ENCODE data around the gene TMPRSS5. TPM values are rescaled to one million over a fixed set of nuclear protein-coding genes. Genes with fewer than 3 reads are reported as not detected.

TMPRSS5 gene
- total RNA-seq, 1 experiment from 2014 or later = 1.5 TPM

DNA sequence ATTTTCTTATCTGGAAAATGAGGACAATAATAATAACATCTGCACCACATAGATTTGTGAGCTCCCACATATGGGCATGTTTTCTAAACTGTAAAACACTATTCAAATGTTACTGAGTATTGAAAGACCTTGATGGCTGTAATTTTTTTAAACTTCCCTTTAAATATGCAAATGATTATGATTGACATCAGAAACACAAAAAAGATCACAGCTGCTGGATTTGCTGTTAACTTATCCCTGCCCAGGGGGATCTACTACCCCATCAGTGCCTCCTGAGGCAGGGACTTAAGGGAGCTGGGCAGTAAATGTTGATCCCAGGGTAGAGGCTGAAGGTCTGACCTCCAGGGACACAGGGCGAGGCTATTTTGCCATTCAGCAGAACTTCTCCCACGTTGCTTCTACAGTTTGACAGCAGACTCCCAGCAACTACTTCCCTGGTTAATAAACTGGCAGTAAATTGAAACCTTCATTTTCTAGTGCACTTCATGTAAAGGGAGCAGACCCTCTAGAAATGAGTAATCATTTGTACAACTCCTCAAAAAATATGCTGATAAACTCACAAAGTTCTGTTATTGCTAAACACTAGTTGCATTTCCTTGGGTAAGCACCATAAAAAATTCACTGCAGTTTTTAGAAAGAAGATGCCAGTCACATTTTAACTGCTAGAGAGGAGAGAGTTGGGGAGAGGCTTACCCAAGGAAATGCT is 20.3 kb downstream of the TMPRSS5 start:
- CTCF ChIA-PET = no interaction called here
- H3K27ac ChIP-seq (ENCODE audit: low read depth, low read length, poor library complexity, severe bottlenecking) = no peak overlapping the region
- no peak for DNase-seq (ENCODE audit: low spot score)
- H3K27me3 ChIP-seq (replicated peaks; ENCODE audit: insufficient read depth, low read depth, low read length, poor library complexity) = no peaks in the 10 kb centered on the region
- H3K9me3 ChIP-seq (ENCODE audit: low read depth, low read length, poor library complexity, severe bottlenecking) = no peaks in the 10 kb centered on the region
- no peaks in the 10 kb centered on the region for H3K36me3 ChIP-seq (ENCODE audit: insufficient read depth, low read length, poor library complexity, severe bottlenecking)
- no peak overlapping the region for H3K4me3 ChIP-seq (ENCODE audit: low read depth, low read length, poor library complexity, severe bottlenecking)
- peaks cover 9% of the 10 kb centered on the region for H3K4me1 ChIP-seq (ENCODE audit: insufficient read depth, low read length, poor library complexity, severe bottlenecking)
- intact Hi-C loops (cut with micrococcal nuclease; ENCODE audit: unreplicated experiment) = no loop called here
- POLR2A ChIA-PET (ENCODE audit: low non-redundant PET) = interaction anchor here (0.6 kb wide), 1 partner anchor 112 kb away, joined by 8 read pairs; no protein-coding TSS in a partner anchor
- no peak for TF ChIP-seq EZH2 (IDR thresholded peaks at IDR 0.05; ENCODE audit: borderline replicate concordance, low read depth, low read length, poor library complexity, severe bottlenecking)
- TF ChIP-seq, protein P1, sequence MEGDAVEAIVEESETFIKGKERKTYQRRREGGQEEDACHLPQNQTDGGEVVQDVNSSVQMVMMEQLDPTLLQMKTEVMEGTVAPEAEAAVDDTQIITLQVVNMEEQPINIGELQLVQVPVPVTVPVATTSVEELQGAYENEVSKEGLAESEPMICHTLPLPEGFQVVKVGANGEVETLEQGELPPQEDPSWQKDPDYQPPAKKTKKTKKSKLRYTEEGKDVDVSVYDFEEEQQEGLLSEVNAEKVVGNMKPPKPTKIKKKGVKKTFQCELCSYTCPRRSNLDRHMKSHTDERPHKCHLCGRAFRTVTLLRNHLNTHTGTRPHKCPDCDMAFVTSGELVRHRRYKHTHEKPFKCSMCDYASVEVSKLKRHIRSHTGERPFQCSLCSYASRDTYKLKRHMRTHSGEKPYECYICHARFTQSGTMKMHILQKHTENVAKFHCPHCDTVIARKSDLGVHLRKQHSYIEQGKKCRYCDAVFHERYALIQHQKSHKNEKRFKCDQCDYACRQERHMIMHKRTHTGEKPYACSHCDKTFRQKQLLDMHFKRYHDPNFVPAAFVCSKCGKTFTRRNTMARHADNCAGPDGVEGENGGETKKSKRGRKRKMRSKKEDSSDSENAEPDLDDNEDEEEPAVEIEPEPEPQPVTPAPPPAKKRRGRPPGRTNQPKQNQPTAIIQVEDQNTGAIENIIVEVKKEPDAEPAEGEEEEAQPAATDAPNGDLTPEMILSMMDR (conservative IDR thresholded peaks at IDR 0.05; ENCODE audit: low read depth, low read length) = no peak
- BruUV-seq (replicated peaks) = no TSS peak

DNA sequence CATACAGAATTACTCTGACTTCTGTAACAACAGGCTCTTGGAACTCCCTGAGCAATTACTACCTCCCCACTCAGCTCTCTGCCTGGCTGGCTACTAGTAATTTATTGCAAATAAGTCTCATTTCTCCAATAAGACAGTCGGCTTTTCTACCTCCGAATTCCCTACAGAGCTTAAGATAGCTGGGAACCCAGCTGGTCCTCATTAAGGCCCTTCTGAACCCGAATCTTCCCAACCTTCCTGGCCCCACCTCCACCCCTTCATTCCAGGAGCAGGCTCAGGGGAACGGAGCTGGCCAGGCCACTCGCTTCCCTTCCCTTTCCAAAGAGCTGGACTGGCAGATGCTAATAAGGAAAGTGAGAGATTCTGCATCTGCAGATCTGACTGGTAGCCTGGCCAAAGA is 21.6 kb downstream of the TMPRSS5 start:
- no TSS peak for BruUV-seq (replicated peaks)
- TF ChIP-seq, protein P1 (conservative IDR thresholded peaks at IDR 0.05; ENCODE audit: low read depth, low read length) = no peak
- H3K9me3 ChIP-seq (ENCODE audit: low read depth, low read length, poor library complexity, severe bottlenecking) = no peaks in the 10 kb centered on the region
- H3K4me3 ChIP-seq (ENCODE audit: low read depth, low read length, poor library complexity, severe bottlenecking) = no peak overlapping the region
- ChIA-PET CTCF (no interaction called here), POLR2A (ENCODE audit: low non-redundant PET) (no interaction called here)
- intact Hi-C loops (cut with micrococcal nuclease; ENCODE audit: unreplicated experiment) = no loop called here
- no peaks in the 10 kb centered on the region for H3K36me3 ChIP-seq (ENCODE audit: insufficient read depth, low read length, poor library complexity, severe bottlenecking)
- no peaks in the 10 kb centered on the region for H3K27me3 ChIP-seq (replicated peaks; ENCODE audit: insufficient read depth, low read depth, low read length, poor library complexity)
- H3K27ac ChIP-seq (ENCODE audit: low read depth, low read length, poor library complexity, severe bottlenecking) = no peak overlapping the region
- no peak for DNase-seq (ENCODE audit: low spot score)
- peaks cover 9% of the 10 kb centered on the region for H3K4me1 ChIP-seq (ENCODE audit: insufficient read depth, low read length, poor library complexity, severe bottlenecking)

DNA sequence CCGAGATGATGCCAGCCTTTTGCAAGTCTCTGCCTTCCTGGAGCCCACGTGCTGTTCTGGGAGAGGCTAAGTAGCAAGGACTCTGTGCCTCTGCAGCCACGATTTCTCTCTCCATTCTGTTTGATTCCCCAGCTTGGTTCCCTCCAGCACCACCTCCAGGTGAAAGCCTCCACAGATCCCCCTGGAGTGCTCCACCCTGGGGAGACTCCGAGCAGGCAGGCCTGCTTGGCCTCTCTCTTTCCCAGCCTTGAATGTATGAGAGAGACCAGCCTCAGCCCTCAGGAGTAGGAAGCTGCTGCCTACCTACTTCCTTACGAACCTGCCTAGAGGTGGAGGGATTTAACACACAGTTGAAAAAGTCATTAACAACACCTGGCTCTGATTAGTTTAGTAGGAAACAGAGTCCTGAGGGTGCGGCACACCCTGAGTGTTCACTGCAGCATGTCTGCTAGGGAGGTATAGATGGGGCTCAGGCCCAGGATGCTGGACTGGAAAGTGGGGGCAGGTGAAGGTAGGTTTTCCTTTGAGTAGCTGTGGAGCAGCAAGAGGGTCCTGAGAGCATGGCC is 22.5 kb downstream of the TMPRSS5 start:
- H3K36me3 ChIP-seq (ENCODE audit: insufficient read depth, low read length, poor library complexity, severe bottlenecking) = no peaks in the 10 kb centered on the region
- ChIA-PET POLR2A (ENCODE audit: low non-redundant PET) (no interaction called here), CTCF (no interaction called here)
- H3K27ac ChIP-seq (ENCODE audit: low read depth, low read length, poor library complexity, severe bottlenecking) = no peak overlapping the region
- intact Hi-C loops (cut with micrococcal nuclease; ENCODE audit: unreplicated experiment) = no loop called here
- H3K9me3 ChIP-seq (ENCODE audit: low read depth, low read length, poor library complexity, severe bottlenecking) = no peaks in the 10 kb centered on the region
- peaks cover 9% of the 10 kb centered on the region for H3K4me1 ChIP-seq (ENCODE audit: insufficient read depth, low read length, poor library complexity, severe bottlenecking)
- TF ChIP-seq, protein P1 (conservative IDR thresholded peaks at IDR 0.05; ENCODE audit: low read depth, low read length) = no peak
- TF ChIP-seq EZH2 (IDR thresholded peaks at IDR 0.05; ENCODE audit: borderline replicate concordance, low read depth, low read length, poor library complexity, severe bottlenecking) = no peak
- no TSS peak for BruUV-seq (replicated peaks)
- no peak for DNase-seq (ENCODE audit: low spot score)
- no peak overlapping the region for H3K4me3 ChIP-seq (ENCODE audit: low read depth, low read length, poor library complexity, severe bottlenecking)
- no peaks in the 10 kb centered on the region for H3K27me3 ChIP-seq (replicated peaks; ENCODE audit: insufficient read depth, low read depth, low read length, poor library complexity)

Measured in A673 (cell line).